Aorta (tissue), 5 donors: ENCODE measurements around the gene NKX1-2. TPM values are rescaled to one million over a fixed set of nuclear protein-coding genes. Genes with fewer than 3 reads are reported as not detected.

Source experiments
- ATAC-seq: fragments of 200-7000 bp; cut with Tn5 transposase; one replicate; pipeline ENCODE4 v1.9.1; 2022; ENCODE audit warnings: moderate library complexity; ENCODE audit not compliant: low FRiP score
- DNase-seq, 2 donors: peaks; one replicate each; pipeline ENCODE4 v3.0.0-alpha.2; 2020
- H3K27ac ChIP-seq, 2 donors: one replicate each; pipeline ENCODE4 v1.5.1; 2013; ENCODE audit warnings: low read length in 2 of 2, mild to moderate bottlenecking in 2 of 2, moderate library complexity in 2 of 2, control low read depth in 1 of 2, inconsistent platforms in 1 of 2, low read depth in 1 of 2
- H3K27me3 ChIP-seq, 2 donors: one replicate each; pipeline ENCODE4 v1.6.1; 2013; ENCODE audit warnings: control low read depth in 1 of 2, low read length in 1 of 2, mild to moderate bottlenecking in 1 of 2, moderate library complexity in 1 of 2; ENCODE audit not compliant: insufficient read depth in 2 of 2, control insufficient read depth in 1 of 2
- H3K36me3 ChIP-seq, 2 donors: one replicate each; pipeline ENCODE4 v1.6.1; 2013; ENCODE audit warnings: control low read depth in 1 of 2, low read length in 1 of 2, mild to moderate bottlenecking in 1 of 2; ENCODE audit not compliant: insufficient read depth in 2 of 2, control insufficient read depth in 1 of 2
- H3K4me1 ChIP-seq, 2 donors: one replicate each; pipeline ENCODE4 v1.6.1; 2013; ENCODE audit warnings: low read length in 2 of 2, control low read depth in 1 of 2, mild to moderate bottlenecking in 1 of 2, moderate library complexity in 1 of 2; ENCODE audit not compliant: insufficient read depth in 2 of 2, control insufficient read depth in 1 of 2
- H3K4me3 ChIP-seq, 2 donors: one replicate each; pipeline ENCODE4 v1.5.1; 2013; ENCODE audit warnings: low read length in 2 of 2, control low read depth in 1 of 2, mild to moderate bottlenecking in 1 of 2
- H3K9me3 ChIP-seq: one replicate; pipeline ENCODE4 v1.6.1; 2013; ENCODE audit warnings: mild to moderate bottlenecking, low read length; ENCODE audit not compliant: control insufficient read depth
- WGBS, 2 donors: extraction: QIAGEN DNeasy Blood & Tissue Kit; methylation state at CpG; one replicate each; pipeline ENCODE4 v1.1.7; 2013; 5-methylcytosine and 5-hydroxymethylcytosine counted together
- intact Hi-C, 2 donors: fragments of 100-400 bp; cut with DNase I; formaldehyde crosslinking; loops; one replicate each; pipeline versions ENCODE4 v1.14.2 to v1.15.0; 2022
- polyA plus RNA-seq, 2 donors: library from polyadenylated mRNA; stranded (reverse); fragments of 200-250 nt; gene quantifications; one replicate each; pipeline ENCODE4 v1.2.3, GENCODE V29; 2013
- total RNA-seq, 2 donors: library from RNA; stranded (reverse); fragmentation: NEBNext Ultra II Directional; extraction: Animal tissue kit (Norgen Biotek cat#: 25700); gene quantifications; one replicate each; pipeline ENCODE4 v1.2.1, GENCODE V29; 2021
- donor health status: healthy with polysubstance abuse.
- donor health status: Bipolar disorder and iron deficiency.
- donor health status: DM: no; HTN: no; CAD: no.
- donor health status: DM: no; HTN: no; CAD: no.
- donor health status: DM: yes; HTN: yes; CAD: no.

Gene NKX1-2
- total and polyA plus RNA-seq, 4 donors: not detected

DNA sequence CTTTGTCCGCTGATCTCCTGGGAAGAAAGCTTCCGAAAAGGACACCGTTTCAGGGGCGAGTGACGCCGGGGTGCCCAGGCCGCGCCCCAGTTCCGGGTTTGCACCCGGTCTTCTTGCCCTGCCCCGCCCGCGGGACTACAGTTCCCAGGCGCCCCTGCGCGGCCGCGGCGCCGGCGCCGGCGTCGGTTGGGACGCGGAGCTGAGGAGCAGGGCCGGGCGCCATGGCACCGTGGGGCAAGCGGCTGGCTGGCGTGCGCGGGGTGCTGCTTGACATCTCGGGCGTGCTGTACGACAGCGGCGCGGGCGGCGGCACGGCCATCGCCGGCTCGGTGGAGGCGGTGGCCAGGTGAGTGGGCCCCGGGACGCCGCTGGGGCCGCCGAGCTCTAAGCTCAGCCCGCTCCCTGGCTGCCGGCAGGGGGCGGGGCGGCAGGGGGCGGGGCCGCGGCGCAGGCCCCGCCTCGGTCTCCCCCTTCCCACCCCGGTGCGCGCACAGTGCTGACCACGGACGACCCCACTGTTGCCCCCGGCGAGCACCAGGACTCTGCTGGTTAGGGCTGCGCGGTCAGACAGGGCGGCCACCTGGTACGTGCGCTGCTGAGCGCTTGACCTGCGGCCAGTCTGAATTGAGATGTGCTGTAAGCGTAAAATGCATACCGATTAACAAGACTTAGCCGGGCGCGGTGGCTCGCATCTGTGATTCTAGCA lies 12.0 kb upstream of the NKX1-2 start, which contains the start of gene LHPP:
TSS of gene LHPP (plus strand) at position 182 of the 706 bp plus-strand sequence. CDS start at position 222, 40 bp downstream.
- Histone ChIP-seq H3K27me3 (no peaks in the 10 kb centered on the region), H3K36me3 (no peaks in the 10 kb centered on the region), H3K4me1 (no peaks in the 10 kb centered on the region), H3K4me3 (peak within 1 kb of the TSS; percentile 81 to 85), H3K27ac (peak within 1 kb of the TSS in 1 of 2 donors; percentile 62), H3K9me3 (no peaks in the 10 kb centered on the region)
- peak; percentile 96 for ATAC-seq
- intact Hi-C loops: loop anchor here in 1 of 2 donors (1.0 to 10.0 kb wide), 2 partner anchors 42 to 1307 kb away; partner anchors contain the start of gene BUB3
- 1 to 2% methylated on average over 51 to 81 of the region's 81 CpGs for WGBS, 2 donors
- peak; percentile 93 to 95 for DNase-seq

DNA sequence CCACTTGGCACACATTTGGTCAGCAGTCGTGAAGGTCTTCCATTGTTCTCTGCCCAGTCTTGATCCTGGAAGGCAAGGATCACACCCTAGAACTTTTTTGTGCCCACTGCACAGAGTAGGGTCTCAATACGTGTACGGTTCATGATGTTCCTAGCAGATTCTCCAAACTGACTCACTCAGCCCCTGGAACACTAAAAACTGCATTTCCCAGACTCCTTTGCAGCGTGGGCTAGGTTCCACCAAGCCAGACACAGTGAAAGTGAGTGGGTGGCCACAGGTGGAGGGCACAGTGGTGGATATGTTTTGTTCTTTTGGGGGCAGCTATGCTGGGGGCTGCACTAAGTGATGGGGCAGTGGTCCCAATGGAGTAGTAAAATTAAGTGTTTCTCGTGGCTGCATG lies 10.3 kb upstream of the NKX1-2 start:
- H3K9me3 ChIP-seq: no peaks in the 10 kb centered on the region

DNA sequence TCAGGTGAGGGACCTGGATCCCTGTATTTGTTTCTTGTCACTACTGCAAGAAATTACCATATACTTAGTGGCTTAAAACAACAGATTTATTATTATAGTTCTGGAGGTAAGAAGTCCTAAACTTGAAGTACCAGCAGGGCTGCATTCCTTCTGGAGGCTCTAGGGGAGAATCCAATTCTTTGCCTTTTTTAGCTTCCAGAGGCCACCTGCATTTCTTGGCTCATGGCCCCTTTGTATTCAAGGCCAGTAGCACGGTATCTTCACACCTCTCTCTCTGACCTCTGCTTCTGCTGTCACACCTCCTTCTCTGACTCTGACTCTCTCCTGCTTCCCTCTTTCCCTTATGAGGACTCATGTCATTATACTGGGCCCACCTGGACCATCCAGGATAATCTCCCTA lies 9.6 kb upstream of the NKX1-2 start:
- H3K27me3 ChIP-seq: no peaks in the 10 kb centered on the region
- DNase-seq: no peak
- WGBS, 2 donors: 75 to 93% methylated on average over 1 of the region's 1 CpG
- H3K4me3 ChIP-seq: no peak overlapping the region
- H3K4me1 ChIP-seq: no peaks in the 10 kb centered on the region
- intact Hi-C loops: no loop called here
- no peaks in the 10 kb centered on the region for H3K36me3 ChIP-seq
- ATAC-seq: no peak
- H3K27ac ChIP-seq: no peak overlapping the region
- no peaks in the 10 kb centered on the region for H3K9me3 ChIP-seq

More for the DNA sequence above, 10.3 kb upstream of the NKX1-2 start:
- intact Hi-C loops: loop anchor here in 1 of 2 donors (10.0 kb wide), 1 partner anchor 1305 kb away; the partner anchor contains the start of gene BUB3
- ATAC-seq (no peak), DNase-seq (peak in 1 of 2 donors; percentile 28)
- Histone ChIP-seq H3K27me3 (no peaks in the 10 kb centered on the region), H3K36me3 (no peaks in the 10 kb centered on the region), H3K4me1 (no peaks in the 10 kb centered on the region), H3K4me3 (no peak overlapping the region), H3K27ac (no peak overlapping the region)
- 85 to 90% methylated on average over 5 of the region's 5 CpGs for WGBS, 2 donors

DNA sequence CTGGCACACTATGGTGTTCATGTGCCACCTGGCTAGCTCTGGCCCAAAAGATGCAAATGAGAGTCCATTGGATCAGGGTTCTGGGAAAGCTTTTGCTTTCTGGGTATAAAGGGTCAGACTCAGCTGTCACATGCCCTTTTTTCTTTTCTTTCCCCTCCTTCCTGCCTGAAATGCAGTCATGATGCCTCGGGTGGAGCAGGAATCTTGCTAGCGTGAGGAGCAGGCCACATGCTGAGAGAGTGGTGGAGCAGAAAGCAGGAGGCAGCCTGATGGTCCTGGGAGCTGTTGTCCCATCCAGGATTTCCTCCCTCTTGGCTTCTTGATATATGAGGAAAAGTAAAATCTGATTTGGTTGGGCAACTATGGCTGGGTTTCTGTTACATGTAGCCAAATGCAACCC lies 9.1 kb upstream of the NKX1-2 start:
- Histone ChIP-seq H3K27ac (no peak overlapping the region), H3K27me3 (no peaks in the 10 kb centered on the region), H3K4me1 (no peaks in the 10 kb centered on the region), H3K9me3 (no peaks in the 10 kb centered on the region), H3K36me3 (no peaks in the 10 kb centered on the region), H3K4me3 (no peak overlapping the region)
- ATAC-seq (no peak), DNase-seq (peak in 1 of 2 donors; percentile 13)
- 73 to 82% methylated on average over 2 of the region's 2 CpGs for WGBS, 2 donors
- intact Hi-C loops: no loop called here

DNA sequence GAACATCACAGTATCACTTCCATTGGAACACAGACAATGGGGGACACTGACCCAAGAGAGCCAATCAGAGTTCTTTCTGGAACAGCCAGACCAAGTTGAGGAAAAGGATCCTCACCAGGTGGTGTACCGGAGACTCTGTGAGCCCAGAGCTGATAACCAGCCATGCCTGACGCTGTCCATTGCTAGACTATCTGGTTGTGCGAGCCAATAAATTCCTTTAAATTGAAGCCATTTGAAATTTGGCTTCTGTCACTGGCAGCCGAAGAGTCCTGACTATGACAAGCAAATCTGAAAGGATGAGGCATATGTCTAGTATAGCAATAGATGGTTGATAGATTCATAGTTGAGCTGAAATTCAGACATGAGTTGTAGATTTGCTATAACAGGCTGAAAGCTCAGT lies 8.6 kb upstream of the NKX1-2 start:
- H3K9me3 ChIP-seq: no peaks in the 10 kb centered on the region
- no peaks in the 10 kb centered on the region for H3K4me1 ChIP-seq
- DNase-seq (no peak), ATAC-seq (no peak)
- H3K27me3 ChIP-seq: no peaks in the 10 kb centered on the region
- intact Hi-C loops: no loop called here
- H3K27ac ChIP-seq: no peak overlapping the region
- no peak overlapping the region for H3K4me3 ChIP-seq
- H3K36me3 ChIP-seq: no peaks in the 10 kb centered on the region
- WGBS, 2 donors: 91 to 94% methylated on average over 4 of the region's 4 CpGs

DNA sequence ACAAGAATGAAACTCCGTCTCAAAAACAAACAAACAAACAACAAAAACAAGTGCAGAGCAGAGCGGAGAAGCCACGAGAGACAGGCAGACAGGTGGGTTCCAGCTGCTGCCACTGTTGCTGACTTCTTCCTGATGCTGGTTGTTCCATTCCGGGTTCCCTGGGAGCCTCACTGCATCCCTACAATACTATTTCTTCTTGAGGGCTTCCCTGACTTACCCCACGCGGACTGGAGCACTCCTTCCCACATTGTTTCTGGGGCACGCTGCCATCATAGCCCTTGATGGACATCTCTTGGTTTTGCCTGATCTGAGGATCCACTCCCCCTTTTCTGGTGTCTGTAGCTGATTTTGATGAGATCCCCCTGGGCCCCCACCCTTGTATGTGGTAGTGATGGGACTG lies 5.6 kb upstream of the NKX1-2 start:
- intact Hi-C loops: no loop called here
- ATAC-seq: no peak
- Histone ChIP-seq H3K9me3 (no peaks in the 10 kb centered on the region), H3K4me3 (no peak overlapping the region), H3K4me1 (no peaks in the 10 kb centered on the region), H3K27ac (no peak overlapping the region), H3K36me3 (no peaks in the 10 kb centered on the region), H3K27me3 (no peaks in the 10 kb centered on the region)
- WGBS, 2 donors: 62 to 69% methylated on average over 7 of the region's 7 CpGs
- peak in 1 of 2 donors; percentile 59 for DNase-seq

DNA sequence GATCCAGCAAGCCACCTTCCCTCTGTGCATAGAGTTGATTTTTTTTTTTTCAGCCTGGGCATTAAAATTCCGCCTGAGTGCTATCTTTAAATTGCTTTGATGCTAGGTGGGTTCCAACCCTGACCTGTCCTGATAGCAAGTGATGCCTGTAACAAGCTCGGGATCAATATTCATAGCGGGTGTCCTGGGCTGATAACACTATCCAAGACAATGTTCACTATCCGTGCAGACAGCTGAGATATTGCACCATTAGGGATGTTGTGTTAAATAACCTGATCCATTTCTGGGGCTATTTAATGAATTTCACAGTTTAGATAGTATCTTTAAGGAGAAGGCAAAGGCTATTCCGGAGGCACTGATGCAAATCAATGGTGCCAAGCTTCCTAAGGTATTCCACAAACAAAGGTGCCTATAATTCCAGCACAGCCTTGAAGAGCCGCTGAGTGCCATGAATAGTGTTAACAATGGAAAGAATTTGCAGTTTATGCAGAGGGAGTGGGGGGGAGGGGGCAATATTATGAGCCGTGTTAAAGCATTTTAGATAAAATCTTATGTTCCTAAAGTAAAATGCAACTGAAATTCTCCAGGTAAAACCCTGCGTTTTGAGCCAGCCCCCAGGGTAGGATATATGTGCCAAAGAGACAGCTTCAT lies 4.2 kb upstream of the NKX1-2 start:
- no peaks in the 10 kb centered on the region for H3K4me1 ChIP-seq
- ATAC-seq: no peak
- H3K4me3 ChIP-seq: no peak overlapping the region
- H3K9me3 ChIP-seq: no peaks in the 10 kb centered on the region
- H3K36me3 ChIP-seq: no peaks in the 10 kb centered on the region
- DNase-seq: peak in 1 of 2 donors; percentile 5
- H3K27ac ChIP-seq: no peak overlapping the region
- H3K27me3 ChIP-seq: no peaks in the 10 kb centered on the region
- WGBS, 2 donors: 22 to 27% methylated on average over 8 of the region's 8 CpGs
- intact Hi-C loops: no loop called here

- ATAC-seq: no peak
- Histone ChIP-seq H3K36me3 (no peaks in the 10 kb centered on the region), H3K4me1 (no peaks in the 10 kb centered on the region), H3K27ac (no peak overlapping the region), H3K9me3 (no peaks in the 10 kb centered on the region), H3K4me3 (no peak overlapping the region), H3K27me3 (peaks cover 0 to 2% of the 10 kb centered on the region in 2 donors)
- DNase-seq: no peak
- intact Hi-C loops: no loop called here
- 31 to 40% methylated on average over 6 of the region's 6 CpGs for WGBS, 2 donors
Observed at GRCh38 chr10:124451276-124451675, 1.4 kb upstream of the NKX1-2 start.

DNA sequence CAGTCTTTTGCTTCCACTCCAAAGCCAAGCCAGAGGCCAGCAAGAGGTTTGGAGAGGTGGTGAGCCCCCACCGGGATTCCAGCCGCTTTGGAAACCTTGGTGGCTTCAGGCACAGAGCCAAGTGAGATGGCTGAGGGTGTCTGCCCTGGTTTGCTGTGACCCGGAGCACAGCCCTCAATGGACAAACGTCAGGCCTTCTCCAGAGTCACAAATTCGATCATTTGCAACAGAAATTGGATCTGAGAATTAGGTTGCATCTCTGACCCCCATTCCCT lies 885 bp upstream of the NKX1-2 start:
- H3K4me3 ChIP-seq: no peak overlapping the region
- H3K27ac ChIP-seq: no peak overlapping the region
- H3K4me1 ChIP-seq: no peaks in the 10 kb centered on the region
- no peaks in the 10 kb centered on the region for H3K9me3 ChIP-seq
- DNase-seq: no peak
- H3K36me3 ChIP-seq: no peaks in the 10 kb centered on the region
- WGBS, 2 donors: 16 to 21% methylated on average over 5 of the region's 5 CpGs
- intact Hi-C loops: no loop called here
- ATAC-seq: no peak
- peaks cover 0 to 2% of the 10 kb centered on the region in 2 donors for H3K27me3 ChIP-seq
